Measurements from ENCODE around the gene CEP170B. TPM values are rescaled to one million over a fixed set of nuclear protein-coding genes. Genes with fewer than 3 reads are reported as not detected.
A peak's percentile ranks its signal among the peaks of the same experiment; 100 is the strongest.
"Not testable (repeated sequence)": the region's sequence is repeated elsewhere in the genome, so short reads cannot be mapped to it uniquely, and the experiment has no call there.

Gene CEP170B
- total RNA-seq, 1 donor from 2014 or later = 15.3 TPM

- intact Hi-C loops (cut with DNase I) = no loop called here
- DNase-seq (ENCODE audit: low spot score) = no peak
- no peak for ATAC-seq
These were observed 22.1 kb upstream of the CEP170B start for GRCh38 chr14:104843006-104843405.

GRCh38 chr14:104843442-104844305 lies 21.4 kb upstream of the CEP170B start:
- DNase-seq (ENCODE audit: low spot score) (no peak), ATAC-seq (peak; percentile 34)
- intact Hi-C loops (cut with DNase I) = no loop called here

GRCh38 chr14:104844306-104845032 lies 20.6 kb upstream of the CEP170B start:
- ATAC-seq (peak; percentile 30), DNase-seq (ENCODE audit: low spot score) (no peak)
- intact Hi-C loops (cut with DNase I) = no loop called here

GRCh38 chr14:104845033-104845666 lies 19.9 kb upstream of the CEP170B start:
- ATAC-seq (no peak), DNase-seq (ENCODE audit: low spot score) (no peak)

GRCh38 chr14:104845834-104846441 lies 19.1 kb upstream of the CEP170B start:
- intact Hi-C loops (cut with DNase I) = no loop called here
- DNase-seq (ENCODE audit: low spot score) (no peak), ATAC-seq (no peak)

More at GRCh38 chr14:104845033-104845666, 19.9 kb upstream of the CEP170B start:
- intact Hi-C loops (cut with DNase I) = no loop called here

- intact Hi-C loops (cut with DNase I) = no loop called here
- ATAC-seq (no peak), DNase-seq (ENCODE audit: low spot score) (no peak)
These were observed 12.8 kb upstream of the CEP170B start for GRCh38 chr14:104852280-104852663.

- intact Hi-C loops (cut with DNase I) = no loop called here
- ATAC-seq = no peak
- DNase-seq (ENCODE audit: low spot score) = peak; percentile 38
These were observed 9.5 kb upstream of the CEP170B start for GRCh38 chr14:104855532-104856090.

GRCh38 chr14:104856157-104856868 lies 8.8 kb upstream of the CEP170B start:
- intact Hi-C loops (cut with DNase I) = no loop called here
- ATAC-seq (peak; percentile 20), DNase-seq (ENCODE audit: low spot score) (peak; percentile 38)

GRCh38 chr14:104856869-104857860 lies 7.9 kb upstream of the CEP170B start:
- peak; percentile 44 for DNase-seq (ENCODE audit: low spot score)
- ATAC-seq = no peak
- intact Hi-C loops (cut with DNase I) = no loop called here

- peak; percentile 8 for DNase-seq (ENCODE audit: low spot score)
- intact Hi-C loops (cut with DNase I); ATAC-seq: not testable (repeated sequence)
These were observed 7.1 kb upstream of the CEP170B start for GRCh38 chr14:104857931-104858330.

- no peak for ATAC-seq
- intact Hi-C loops (cut with DNase I) = no loop called here
- DNase-seq (ENCODE audit: low spot score) = peak; percentile 14
These were observed 6.1 kb upstream of the CEP170B start for GRCh38 chr14:104858811-104859426.

- no peak for ATAC-seq
- intact Hi-C loops (cut with DNase I) = no loop called here
- DNase-seq (ENCODE audit: low spot score) = peak; percentile 2
These were observed 5.2 kb upstream of the CEP170B start for GRCh38 chr14:104859900-104860299.

GRCh38 chr14:104860414-104860813 lies 4.7 kb upstream of the CEP170B start:
- ATAC-seq = no peak
- intact Hi-C loops (cut with DNase I) = no loop called here
- peak; percentile 4 for DNase-seq (ENCODE audit: low spot score)

GRCh38 chr14:104863131-104863862 lies 1.8 kb upstream of the CEP170B start:
- intact Hi-C loops (cut with DNase I) = no loop called here
- DNase-seq (ENCODE audit: low spot score) (no peak), ATAC-seq (no peak)

- DNase-seq (ENCODE audit: low spot score) (peak; percentile 53), ATAC-seq (no peak)
- intact Hi-C loops (cut with DNase I) = no loop called here
These were observed 1.2 kb upstream of the CEP170B start for GRCh38 chr14:104863923-104864266.
